GM18505 (cell line): ENCODE data around the gene PSMD1.
"Not testable (repeated sequence)": the region's sequence is repeated elsewhere in the genome, so short reads cannot be mapped to it uniquely, and the experiment has no call there.

Experiments
- ATAC-seq: cut with Tn5 transposase; IDR thresholded peaks from one replicate; pipeline ENCODE4 v1.9.1; 2021; ENCODE audit not compliant: unreplicated experiment
- POLR2A ChIP-seq: IDR thresholded peaks from 4 replicates; pipeline ENCODE4 v1.6.1; 2011; ENCODE audit warnings: borderline replicate concordance; ENCODE audit not compliant: insufficient read depth, insufficient read length; ENCODE audit errors: extremely low read depth

Gene PSMD1

DNA sequence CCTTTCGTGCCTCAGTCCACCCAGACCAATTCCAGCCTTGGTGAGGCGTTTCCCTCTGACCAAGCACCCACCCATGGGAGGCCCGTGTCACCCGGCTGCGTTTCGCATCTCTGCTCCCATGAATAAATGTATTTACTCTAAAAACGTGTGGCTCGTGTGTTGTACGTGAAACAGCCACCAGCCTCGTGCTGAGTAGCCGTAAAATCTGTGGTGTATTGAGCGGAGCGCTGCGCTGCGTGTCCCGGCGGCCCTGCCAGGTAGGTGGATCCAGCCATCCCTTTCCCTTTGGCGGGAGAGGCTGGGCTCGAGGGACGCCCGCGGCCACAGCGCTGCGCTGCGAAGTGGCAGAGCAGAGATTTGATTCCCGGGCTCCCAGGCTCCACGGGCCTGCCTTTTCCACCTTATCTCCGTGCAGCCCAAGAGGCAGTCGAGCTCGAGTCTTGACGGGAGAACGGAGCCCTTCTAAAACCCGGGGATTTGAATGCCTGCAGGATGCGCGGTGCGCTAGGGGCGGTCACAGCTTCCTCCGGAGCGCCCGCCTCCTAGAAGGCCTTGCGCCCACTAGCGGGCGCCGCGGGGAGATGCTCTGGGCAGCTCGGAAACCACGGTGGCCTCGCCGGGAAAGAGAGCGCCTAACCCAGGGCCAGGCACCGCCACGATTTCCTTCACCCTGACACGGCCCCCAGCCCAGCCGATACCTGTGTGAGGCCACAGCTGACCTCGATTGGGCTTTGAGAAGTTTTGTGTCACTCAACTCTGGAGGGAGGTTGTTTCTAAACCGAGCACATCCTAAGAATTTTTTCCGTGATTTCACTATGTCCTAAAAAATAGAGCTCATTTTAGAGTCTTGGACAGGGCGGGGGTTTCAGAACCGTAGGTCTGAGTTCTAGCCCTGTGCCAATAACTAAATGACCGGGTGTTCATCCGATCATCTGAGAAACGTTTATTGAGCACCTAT is 3.9 kb upstream of the PSMD1 start:
- no peak for TF ChIP-seq POLR2A
- ATAC-seq: peak; percentile 54

DNA sequence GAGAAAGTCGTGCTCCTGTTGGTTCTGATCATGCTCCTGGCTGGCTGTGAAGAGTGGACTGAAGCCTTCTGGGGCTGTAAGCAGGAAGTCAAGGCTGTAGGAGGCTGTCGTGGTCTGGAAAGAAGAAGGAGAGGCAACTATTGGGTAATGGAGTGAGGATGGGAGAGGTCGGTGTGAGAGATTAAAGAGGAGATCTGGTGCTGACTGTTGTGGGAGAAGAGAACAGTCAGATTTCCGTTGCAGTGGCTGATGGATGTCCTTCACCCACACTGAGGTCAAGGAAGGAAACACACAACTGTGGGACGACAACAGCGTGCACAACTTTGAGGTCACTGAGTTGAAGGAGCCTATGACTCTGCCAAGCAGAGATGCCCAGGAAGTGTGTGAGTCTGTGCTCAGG is 2.8 kb upstream of the PSMD1 start:
- ATAC-seq: no peak
- no peak for TF ChIP-seq POLR2A

DNA sequence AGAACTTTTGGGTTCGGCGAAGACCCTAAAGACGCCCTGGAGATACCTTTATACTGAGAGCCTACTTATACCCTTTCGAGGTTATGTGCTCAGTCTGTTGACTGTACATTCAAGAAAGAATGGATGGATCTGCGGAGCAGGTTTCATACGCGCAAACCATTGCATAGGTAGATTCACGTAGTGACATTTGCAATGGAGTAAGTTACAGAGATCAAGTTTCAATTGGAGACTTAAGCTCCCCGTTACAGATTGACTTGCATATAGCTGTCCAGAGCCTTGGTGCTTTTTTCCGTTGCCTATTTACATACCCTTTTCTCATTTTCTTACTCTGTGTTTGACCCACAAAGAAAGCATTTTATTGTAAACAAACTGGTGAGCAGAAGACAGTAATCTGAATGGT is 923 bp downstream of the PSMD1 start:
- no peak for ATAC-seq
- no peak for TF ChIP-seq POLR2A

DNA sequence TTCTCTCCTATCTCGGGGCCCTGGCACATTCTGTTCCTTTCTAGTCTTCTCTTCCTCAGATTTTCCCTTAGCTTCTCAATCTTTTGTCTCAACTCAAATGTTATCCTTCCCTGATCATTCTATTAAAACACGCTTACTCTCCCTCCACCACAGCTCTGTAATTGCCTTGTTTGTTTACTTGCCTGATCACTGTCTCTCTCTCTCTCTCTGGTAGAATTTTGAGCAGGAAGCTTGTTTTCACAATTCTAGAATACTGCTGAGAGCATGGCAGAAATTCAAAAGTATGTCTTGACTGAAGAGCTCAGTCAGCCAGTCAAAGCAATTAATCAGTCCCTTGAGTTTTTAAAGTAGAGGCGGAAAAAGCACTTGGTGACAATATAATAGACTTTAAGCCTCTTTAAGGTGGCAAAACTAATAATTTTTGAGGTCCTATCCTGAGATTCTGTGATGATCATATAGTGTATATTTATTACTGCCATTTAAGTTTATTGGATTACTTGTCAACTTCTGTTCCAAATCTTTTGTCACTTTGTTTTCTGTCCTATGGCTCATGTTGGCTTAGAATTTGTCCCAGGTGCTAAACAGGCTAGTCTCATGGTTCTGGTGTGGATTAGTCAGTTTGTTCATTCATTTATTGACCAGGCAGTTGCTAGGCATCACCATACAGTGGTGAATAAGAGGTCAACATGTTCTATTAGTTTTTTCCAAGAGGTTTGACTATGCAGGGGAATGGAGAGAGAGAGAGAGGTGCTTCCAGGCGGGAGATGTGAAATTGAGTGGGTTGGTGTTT is 2.3 kb downstream of the PSMD1 start:
- no peak for ATAC-seq
- TF ChIP-seq POLR2A: no peak

DNA sequence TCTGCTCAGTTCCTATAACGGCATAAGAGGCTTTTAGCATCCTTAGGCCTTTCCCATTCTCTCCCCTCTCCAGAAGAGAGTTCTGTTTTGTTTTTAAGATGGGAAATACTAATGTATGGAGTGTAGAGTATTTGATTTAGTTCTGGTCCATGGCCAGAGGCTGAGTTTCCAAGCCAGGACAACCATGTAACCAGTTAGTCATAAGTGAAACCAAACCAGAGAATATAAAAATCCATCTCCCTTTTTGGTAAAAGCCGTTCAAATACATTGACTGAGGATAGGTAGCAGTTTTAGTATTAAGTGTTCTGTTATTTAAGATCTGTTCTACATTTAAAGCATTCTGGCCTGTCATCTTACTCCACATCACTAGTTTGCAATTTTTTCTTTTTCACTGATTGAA is 3.1 kb downstream of the PSMD1 start:
- ATAC-seq: no peak
- TF ChIP-seq POLR2A: no peak

DNA sequence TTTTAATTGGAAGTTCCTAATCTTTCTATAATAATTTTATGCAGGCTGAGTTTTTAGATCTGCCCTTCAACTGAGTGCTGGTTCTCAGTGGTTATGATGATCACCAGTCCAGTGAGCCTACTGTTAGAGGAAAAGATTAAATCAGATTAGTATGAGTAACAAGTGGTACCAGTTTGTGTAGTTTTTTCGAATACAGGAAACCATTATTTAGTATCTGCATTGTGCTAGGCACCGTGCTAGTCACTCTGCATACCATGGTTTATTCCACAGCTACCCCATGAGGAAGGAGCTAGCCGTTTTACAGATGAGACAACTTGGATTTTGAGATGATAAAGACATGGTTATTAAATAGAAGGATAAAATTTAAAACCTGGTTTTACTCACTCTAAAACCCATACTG is 6.1 kb downstream of the PSMD1 start:
- no peak for ATAC-seq
- no peak for TF ChIP-seq POLR2A

DNA sequence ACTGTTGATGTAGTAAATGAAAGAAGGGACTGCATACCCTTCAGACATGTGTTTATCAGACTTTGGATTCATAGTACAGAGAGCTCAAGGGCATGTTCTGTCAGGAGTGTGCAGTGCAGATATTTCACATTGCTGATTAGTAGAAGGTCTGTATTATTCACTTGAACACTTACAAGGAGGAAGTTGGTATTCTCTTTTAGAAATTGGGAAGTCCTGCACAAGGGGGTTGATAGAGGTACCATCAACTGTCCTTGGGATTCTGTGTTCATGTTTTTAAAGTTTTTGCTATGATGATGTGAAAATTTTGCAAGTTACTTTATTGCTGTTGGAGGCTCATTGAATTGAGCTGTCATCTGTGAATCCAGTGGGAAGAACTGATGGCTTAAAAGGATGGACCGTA is 6.7 kb downstream of the PSMD1 start:
- no peak for ATAC-seq
- TF ChIP-seq POLR2A: no peak

DNA sequence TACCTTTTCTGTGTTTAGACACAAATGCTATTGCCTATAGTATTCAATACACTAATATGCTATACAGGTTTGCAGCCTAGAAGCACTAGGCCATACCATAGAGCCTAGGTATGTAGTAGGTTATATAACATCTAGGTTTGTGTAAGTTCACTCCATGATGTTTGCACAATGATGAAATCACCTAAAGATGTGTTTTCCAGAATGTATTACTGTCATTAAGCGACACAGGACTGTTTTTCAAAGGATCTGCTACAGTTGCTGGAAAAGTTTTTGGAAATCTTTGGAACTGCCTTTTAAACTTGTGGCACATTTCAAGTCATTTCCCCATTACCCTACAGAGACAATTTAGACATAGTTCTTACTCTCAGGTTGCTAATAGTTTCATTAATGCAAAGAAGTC is 9.3 kb downstream of the PSMD1 start:
- TF ChIP-seq POLR2A: no peak
- no peak for ATAC-seq

DNA sequence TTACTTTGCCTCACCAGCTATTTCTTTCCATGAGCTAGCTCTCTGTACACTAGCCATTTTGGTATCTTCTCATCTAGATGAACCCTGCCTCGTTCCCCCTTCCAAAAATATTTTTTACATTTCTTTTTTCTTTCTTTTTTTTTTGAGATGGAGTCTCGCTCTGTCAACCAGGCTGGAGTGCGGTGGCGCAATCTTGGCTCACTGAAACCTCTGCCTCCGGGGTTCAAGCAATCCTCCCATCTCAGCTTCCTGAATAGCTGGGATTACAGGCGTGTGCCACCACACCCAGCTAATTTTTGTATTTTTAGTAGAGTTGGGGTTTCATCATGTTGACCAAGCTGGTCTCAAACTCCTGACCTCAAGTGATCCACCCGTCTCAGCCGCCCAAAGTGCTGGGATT is 10.9 kb downstream of the PSMD1 start:
- not testable (repeated sequence) for ATAC-seq

DNA sequence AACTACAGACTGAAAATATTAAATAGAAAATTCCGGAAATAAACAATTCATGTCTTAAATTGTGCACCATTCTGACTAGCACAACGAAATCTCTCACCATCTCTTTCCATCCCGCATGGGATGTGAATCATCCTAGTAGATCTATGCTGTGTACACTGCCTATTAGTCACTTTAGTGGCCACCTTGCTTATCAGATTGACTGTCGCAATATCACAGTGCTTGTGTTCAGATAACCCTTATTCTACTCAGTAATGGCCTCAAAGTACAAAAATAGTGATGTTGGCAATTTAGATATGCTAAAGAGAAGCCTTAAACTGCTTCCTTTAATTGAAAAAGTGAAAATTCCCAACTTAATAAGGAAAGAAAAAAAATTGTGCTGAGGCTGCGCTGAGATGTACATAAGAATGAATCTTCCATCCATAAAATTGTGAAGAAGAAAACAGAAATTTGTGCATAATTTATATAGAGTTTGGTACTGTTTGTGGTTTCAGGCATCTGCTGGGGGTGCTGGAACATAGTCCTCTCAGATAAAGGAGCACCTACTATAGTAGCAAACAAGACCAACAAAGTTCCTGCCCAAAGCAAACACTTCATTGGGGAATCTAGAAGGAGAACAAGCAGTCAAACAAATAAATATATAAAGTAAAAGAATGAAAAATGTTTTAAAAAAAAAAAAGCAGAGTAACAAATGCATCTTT is 12.0 kb downstream of the PSMD1 start:
- ATAC-seq: no peak
- TF ChIP-seq POLR2A: no peak

DNA sequence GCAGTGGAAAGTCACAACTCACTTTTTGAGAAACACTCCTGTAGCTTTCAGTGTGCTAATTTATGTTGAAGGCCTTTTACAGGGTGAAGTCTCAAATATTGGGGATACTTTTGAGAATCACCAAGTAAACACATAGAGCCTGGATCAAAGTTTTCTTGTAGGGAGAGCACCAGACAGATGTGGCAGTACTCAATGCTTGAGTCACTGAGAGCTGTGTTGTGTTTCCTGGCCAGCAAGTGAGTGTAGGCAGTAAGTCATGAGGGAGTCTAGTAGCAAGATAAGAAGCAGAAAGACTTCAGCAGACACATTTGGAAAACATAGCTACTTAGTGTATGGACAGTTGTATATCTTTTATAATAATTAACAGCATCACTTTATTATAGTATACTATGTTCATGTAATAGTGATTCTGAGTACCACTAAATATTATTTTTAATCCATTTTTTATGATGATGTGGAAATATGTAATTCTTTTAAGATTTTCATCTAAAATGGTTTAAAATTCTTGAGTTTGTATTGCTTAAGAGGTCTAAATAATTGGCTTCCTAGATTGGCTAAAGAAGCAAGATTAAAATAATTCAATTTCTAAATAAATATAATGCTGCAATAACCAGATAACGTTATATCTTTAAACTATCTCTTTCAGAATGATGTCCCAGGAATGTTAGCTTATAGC is 12.8 kb downstream of the PSMD1 start:
- TF ChIP-seq POLR2A: no peak
- ATAC-seq: no peak

DNA sequence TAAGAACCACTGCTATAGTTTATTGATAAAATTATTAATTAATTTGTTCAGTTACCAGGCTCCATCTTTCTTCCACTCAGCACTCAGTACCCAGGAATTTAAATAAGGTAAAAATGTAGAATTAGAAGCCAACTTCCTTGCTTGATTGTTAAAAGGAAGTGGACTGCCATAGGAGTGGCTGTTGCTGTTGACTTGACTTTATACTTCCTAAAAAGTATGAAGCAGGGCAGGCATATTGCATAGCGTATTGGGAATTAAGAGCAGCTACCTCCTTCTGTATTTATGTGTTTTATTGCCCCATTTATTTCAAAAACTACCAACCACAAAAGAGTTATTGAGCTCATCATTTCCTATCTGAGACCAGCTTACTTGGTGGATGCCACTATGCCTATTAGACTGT is 27.9 kb downstream of the PSMD1 start:
- ATAC-seq: no peak
- TF ChIP-seq POLR2A: no peak

DNA sequence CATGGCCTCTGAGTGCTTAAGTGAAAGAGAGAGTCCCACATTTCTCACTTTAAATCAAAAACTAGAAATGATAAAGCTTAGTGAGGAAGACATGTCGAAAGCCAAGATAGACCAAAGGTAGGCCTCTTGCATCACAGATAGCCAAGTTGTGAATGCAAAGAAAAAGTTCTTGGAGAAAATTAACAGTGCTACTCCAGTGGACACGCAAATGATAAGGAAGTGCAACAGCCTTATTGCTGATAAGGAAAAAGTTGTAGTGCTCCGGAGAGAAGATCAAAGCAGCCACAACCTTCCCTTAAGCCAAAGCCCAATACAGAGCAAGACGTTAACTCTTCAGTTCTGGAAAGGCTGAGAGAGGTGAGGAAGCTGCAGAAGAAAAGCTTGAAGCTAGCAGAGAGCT is 32.1 kb downstream of the PSMD1 start:
- no peak for TF ChIP-seq POLR2A
- ATAC-seq: no peak

DNA sequence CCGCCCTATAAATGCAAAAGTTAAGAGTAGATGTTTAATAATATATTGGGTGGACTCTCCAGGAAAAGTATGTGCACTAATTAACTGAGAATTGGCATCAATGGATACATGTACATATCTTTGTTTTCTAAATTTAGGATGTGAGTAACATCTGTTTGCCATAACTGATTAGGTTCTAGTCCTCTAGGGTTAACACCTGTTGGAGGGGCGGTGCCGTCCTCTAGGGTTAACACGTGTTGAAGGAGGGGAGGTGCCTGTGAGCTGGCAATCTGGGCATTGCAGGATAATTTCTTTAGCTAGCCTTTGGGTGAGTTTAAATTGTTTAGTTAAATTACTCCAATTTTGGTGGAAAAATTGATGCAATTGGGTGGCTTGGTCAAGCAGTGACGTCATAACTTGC is 37.3 kb downstream of the PSMD1 start:
- ATAC-seq: no peak
- no peak for TF ChIP-seq POLR2A
